Pancreas (tissue), 10 donors: Measurements from ENCODE around the gene CDK6. TPM values are rescaled to one million over a fixed set of nuclear protein-coding genes. Genes with fewer than 3 reads are reported as not detected.
A peak's percentile ranks its signal among the peaks of the same experiment; 100 is the strongest.

Experiments used
- ATAC-seq, 4 donors: fragments of 200-7000 bp; cut with Tn5 transposase; one replicate each; pipeline versions ENCODE4 v1.8.0 to v1.9.1; 2020; ENCODE audit warnings: mild to moderate bottlenecking in 4 of 4, moderate library complexity in 4 of 4
- DNase-seq, 6 donors: peaks; one replicate each; pipeline ENCODE4 v3.0.0-alpha.2; 2020
- FAIRE-seq: peaks from 2 replicates; lab custom pipeline; 2012; peaks lifted over from hg19 to GRCh38; lab: Jason Lieb, UNC
- H3K27ac ChIP-seq, 4 donors: fragments of 200-600 bp; sonication (generic); 1 replicate in 3 of 4; 2 replicates in 1 of 4; pipeline versions ENCODE4 v1.5.0 to v1.8.0; 2020
- H3K27me3 ChIP-seq, 4 donors: fragments of 200-600 bp; one replicate each; pipeline ENCODE4 v1.8.0; 2021
- H3K36me3 ChIP-seq, 3 donors: fragments of 200-600 bp; sonication (generic) in 1 of 3; one replicate each; pipeline versions ENCODE4 v1.5.0 to v1.8.0; 2020 to 2021
- H3K4me1 ChIP-seq, 3 donors: fragments of 200-600 bp; one replicate each; pipeline ENCODE4 v1.8.0; 2021
- H3K4me3 ChIP-seq, 4 donors: fragments of 200-600 bp; sonication (generic) in 2 of 4; one replicate each; pipeline versions ENCODE4 v1.5.0 to v1.8.0; 2020 to 2021
- H3K9me3 ChIP-seq, 4 donors: fragments of 200-600 bp; one replicate each; pipeline ENCODE4 v1.8.0; 2021
- CTCF ChIP-seq, 4 donors: fragments of 200-600 bp; sonication (generic) in 3 of 4; IDR thresholded peaks; one replicate each; pipeline versions ENCODE4 v1.5.0 to v1.8.0; 2021; ENCODE audit warnings: antibody characterized with exemption in 4 of 4
- WGBS, 2 donors: extraction: QIAGEN DNeasy Blood & Tissue Kit; methylation state at CpG; one replicate each; pipeline ENCODE4 v1.1.7; 2013; 5-methylcytosine and 5-hydroxymethylcytosine counted together
- intact Hi-C, 3 donors: fragments of 100-400 bp; cut with DNase I; formaldehyde crosslinking; loops; one replicate each; pipeline versions ENCODE4 v1.11.1 to v1.14.2; 2022
- polyA plus RNA-seq, 2 donors: library from polyadenylated mRNA; stranded (reverse); fragments of 200-250 nt; gene quantifications; one replicate each; pipeline ENCODE4 v1.2.3, GENCODE V29; 2013
- total RNA-seq, 6 donors: library from RNA; stranded (reverse); fragmentation: NEBNext Ultra II Directional in 4 of 6; extraction: Animal tissue kit (Norgen Biotek cat#: 25700) in 4 of 6; gene quantifications; one replicate each; pipeline versions ENCODE4 v1.2.1 to v1.2.4, GENCODE V29; 2021 to 2023
- donor health status: healthy with polysubstance abuse.
- donor health status: DM: no; HTN: no; CAD: no; lungs with moderate emphysema.
- donor health status: DM: no; HTN: no; CAD: no.
- donor health status: control.
- donor health status: control.
- donor health status: Bipolar disorder and iron deficiency.
- donor health status: DM: yes; HTN: yes; CAD: no.
- donor health status: DM: no; HTN: no; CAD: no.
- donor health status: DM: no; HTN: no; CAD: no.
- donor health status: DM: yes; HTN: yes; CAD: no.

Gene CDK6
- total and polyA plus RNA-seq, 8 donors = 2.4 to 33.4 (median 18.7) TPM

- FAIRE-seq = no peak
- intact Hi-C loops = no loop called here
- TF ChIP-seq CTCF (IDR thresholded peaks at IDR 0.05) = no peak
These were observed 6.8 kb upstream of the CDK6 start for GRCh38 chr7:92843034-92843760.

DNA sequence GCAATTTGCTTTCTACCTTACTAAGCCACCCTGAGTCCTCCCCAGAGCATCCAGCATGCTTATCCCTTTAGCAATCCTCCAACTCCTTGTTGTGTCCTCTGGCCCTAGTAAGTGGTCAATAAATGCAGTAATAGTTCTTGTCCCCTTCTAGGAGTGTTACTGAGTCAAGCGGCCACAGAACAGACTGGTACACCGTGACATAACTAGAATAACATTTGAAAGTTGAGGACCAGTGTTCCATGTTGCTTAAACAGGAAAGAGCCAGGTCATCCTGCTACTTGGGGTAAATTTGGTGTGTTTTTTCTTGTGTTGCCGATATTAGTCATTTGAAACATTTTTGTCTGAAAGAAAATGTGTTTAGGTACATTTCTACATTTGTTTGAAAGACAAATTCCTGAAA, 4.8 kb upstream of the CDK6 start:
- Histone ChIP-seq H3K36me3 (no peaks in the 10 kb centered on the region), H3K4me3 (no peak overlapping the region), H3K27me3 (no peaks in the 10 kb centered on the region), H3K27ac (no peak overlapping the region), H3K9me3 (no peaks in the 10 kb centered on the region), H3K4me1 (peaks cover 0 to 4% (median 0%) of the 10 kb centered on the region in 3 donors)
- FAIRE-seq (no peak), DNase-seq (no peak), ATAC-seq (no peak)
- 74 to 79% methylated on average over 3 of the region's 3 CpGs for WGBS, 2 donors
- intact Hi-C loops = no loop called here
- TF ChIP-seq CTCF (IDR thresholded peaks at IDR 0.05) = no peak

More at GRCh38 chr7:92843034-92843760, 6.8 kb upstream of the CDK6 start:
- no peak for DNase-seq
- Histone ChIP-seq H3K27me3 (no peaks in the 10 kb centered on the region), H3K4me1 (no peaks in the 10 kb centered on the region), H3K9me3 (no peaks in the 10 kb centered on the region), H3K27ac (no peak overlapping the region), H3K4me3 (no peak overlapping the region), H3K36me3 (no peaks in the 10 kb centered on the region)
- no peak for ATAC-seq
- 84 to 90% methylated on average over 4 of the region's 4 CpGs for WGBS, 2 donors

DNA sequence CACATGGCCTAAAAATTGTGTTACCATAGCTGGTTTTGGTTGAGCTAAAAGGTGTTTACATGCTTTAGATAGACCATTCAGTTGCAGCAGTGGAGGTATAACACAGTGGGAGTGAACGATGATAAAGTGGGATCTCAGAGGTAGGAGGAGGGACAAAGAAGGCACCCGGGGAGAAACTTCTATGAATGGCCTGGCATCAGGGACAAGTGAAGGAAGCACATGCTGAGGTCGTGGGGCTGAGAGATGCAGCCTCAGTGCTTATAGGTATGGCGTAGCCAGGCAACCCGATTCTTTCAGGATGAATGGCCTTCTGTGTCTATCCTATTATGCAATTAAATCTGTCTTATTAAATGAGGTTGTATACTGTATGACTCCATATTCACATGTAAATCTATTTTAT, 3.9 kb upstream of the CDK6 start:
- no peak for DNase-seq
- Histone ChIP-seq H3K4me3 (no peak overlapping the region), H3K9me3 (no peaks in the 10 kb centered on the region), H3K27me3 (no peaks in the 10 kb centered on the region), H3K4me1 (peaks cover 0 to 4% (median 0%) of the 10 kb centered on the region in 3 donors), H3K27ac (no peak overlapping the region), H3K36me3 (no peaks in the 10 kb centered on the region)
- WGBS, 2 donors = 64 to 70% methylated on average over 5 of the region's 5 CpGs
- intact Hi-C loops = no loop called here
- no peak for TF ChIP-seq CTCF (IDR thresholded peaks at IDR 0.05)
- ATAC-seq = no peak
- no peak for FAIRE-seq

DNA sequence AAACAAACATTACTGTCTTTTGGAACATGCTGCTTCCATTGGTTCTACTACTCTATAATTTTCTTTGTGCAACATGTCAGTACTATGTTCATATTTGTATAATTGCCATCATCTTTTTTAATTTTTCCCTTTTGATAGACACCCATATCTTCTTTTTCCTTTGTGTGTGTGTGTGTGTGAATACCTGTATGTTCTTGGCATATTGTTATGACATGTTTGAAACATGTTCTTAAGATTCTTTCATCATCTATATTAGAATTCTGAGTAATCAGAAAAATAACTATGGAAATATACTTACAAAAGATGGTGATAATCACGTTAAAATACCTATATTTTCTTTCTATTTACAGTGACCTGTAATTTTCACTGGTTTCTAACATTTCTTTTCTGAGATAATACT, 3.5 kb upstream of the CDK6 start:
- no peak overlapping the region for H3K27ac ChIP-seq
- H3K4me3 ChIP-seq = no peak overlapping the region
- H3K4me1 ChIP-seq = peaks cover 0 to 4% (median 0%) of the 10 kb centered on the region in 3 donors
- no peak for TF ChIP-seq CTCF (IDR thresholded peaks at IDR 0.05)
- H3K9me3 ChIP-seq = no peaks in the 10 kb centered on the region
- intact Hi-C loops = loop anchor here in 1 of 3 donors (10.0 kb wide), 1 partner anchor 135 kb away; no protein-coding TSS in a partner anchor
- FAIRE-seq (no peak), DNase-seq (no peak), ATAC-seq (no peak)
- no peaks in the 10 kb centered on the region for H3K27me3 ChIP-seq
- 48 to 80% methylated on average over 1 of the region's 1 CpG for WGBS, 2 donors
- no peaks in the 10 kb centered on the region for H3K36me3 ChIP-seq

- TF ChIP-seq CTCF (IDR thresholded peaks at IDR 0.05) = no peak
- Histone ChIP-seq H3K9me3 (no peaks in the 10 kb centered on the region), H3K27ac (no peak overlapping the region), H3K36me3 (no peaks in the 10 kb centered on the region), H3K4me3 (no peak overlapping the region), H3K27me3 (no peaks in the 10 kb centered on the region), H3K4me1 (peaks cover 0 to 4% (median 0%) of the 10 kb centered on the region in 3 donors)
- DNase-seq = no peak
- ATAC-seq = no peak
- peak; percentile 66 for FAIRE-seq
- intact Hi-C loops = loop anchor here in 1 of 3 donors (10.0 kb wide), 1 partner anchor 134 kb away; no protein-coding TSS in a partner anchor
These were observed 2.6 kb upstream of the CDK6 start for GRCh38 chr7:92838934-92839333.
